Stomach (tissue), 4 donors: ENCODE results near the gene TBC1D9B.

Experiments
- CTCF ChIP-seq, 7 experiments: fragments of 450-650 bp in 4 of 7; fragments of 200-600 bp in 3 of 7; sonication (generic) in 3 of 7; IDR thresholded peaks; one replicate each; pipeline ENCODE4 v1.5.1; 2016 to 2019; ENCODE audit warnings: antibody characterized with exemption in 7 of 7, control low read depth in 2 of 7, mild to moderate bottlenecking in 1 of 7
- EP300 ChIP-seq: sonication (generic); formaldehyde crosslinking; IDR thresholded peaks from one replicate; pipeline ENCODE4 v1.6.1; 2017; ENCODE audit warnings: antibody characterized with exemption

GRCh38 chr5:179919487-179920060, 11.9 kb upstream of the TBC1D9B start:
- no peak for TF ChIP-seq EP300
- TF ChIP-seq CTCF (IDR thresholded peaks at IDR 0.05): no peak
